PC-9 (cell line): Measurements from ENCODE around the gene PIK3R5.

Experiments used
- EZH2 ChIP-seq: fragments of 200-600 bp; sonication (generic); IDR thresholded peaks from 2 replicates; pipeline ENCODE4 v1.8.0; 2017; ENCODE audit warnings: antibody characterized with exemption, low read depth
- TF ChIP-seq, protein P1 (sequence below): fragments of 200-600 bp; sonication (generic); conservative IDR thresholded peaks from 2 replicates; pipeline ENCODE4 v1.6.1; 2017; ENCODE audit warnings: mixed run types, antibody characterized with exemption, mild to moderate bottlenecking, moderate library complexity

DNA sequence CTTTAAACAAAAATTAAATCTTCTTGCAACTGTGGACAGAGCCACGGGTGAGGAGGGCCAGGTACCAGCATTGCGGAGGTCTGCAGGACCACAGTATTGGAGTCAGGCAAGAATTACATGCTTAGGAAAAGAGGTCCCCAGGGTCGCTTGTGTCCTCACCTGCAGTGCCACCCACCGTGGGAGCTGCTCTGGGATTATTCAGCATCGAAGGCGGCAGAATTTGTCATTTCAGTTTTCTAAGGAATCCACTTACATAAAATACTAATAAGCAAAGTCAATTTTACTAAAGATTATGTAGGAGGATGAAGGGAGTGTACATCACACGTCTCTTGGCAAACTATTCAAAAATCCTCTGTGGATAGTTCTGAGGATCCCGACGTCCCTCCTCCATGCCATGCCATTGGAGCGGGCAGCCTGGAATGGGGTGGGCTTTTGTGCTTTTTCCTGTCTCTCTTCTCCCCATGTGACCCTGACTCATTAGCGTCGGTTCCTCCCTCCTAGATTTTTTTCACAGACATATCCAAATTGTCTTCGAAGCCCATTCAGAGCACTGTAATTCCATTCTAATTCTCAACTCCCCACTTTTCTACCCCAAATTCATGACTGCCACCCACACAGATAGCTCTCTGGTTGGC lies 95.0 kb downstream of the PIK3R5 start:
- TF ChIP-seq, protein P1, sequence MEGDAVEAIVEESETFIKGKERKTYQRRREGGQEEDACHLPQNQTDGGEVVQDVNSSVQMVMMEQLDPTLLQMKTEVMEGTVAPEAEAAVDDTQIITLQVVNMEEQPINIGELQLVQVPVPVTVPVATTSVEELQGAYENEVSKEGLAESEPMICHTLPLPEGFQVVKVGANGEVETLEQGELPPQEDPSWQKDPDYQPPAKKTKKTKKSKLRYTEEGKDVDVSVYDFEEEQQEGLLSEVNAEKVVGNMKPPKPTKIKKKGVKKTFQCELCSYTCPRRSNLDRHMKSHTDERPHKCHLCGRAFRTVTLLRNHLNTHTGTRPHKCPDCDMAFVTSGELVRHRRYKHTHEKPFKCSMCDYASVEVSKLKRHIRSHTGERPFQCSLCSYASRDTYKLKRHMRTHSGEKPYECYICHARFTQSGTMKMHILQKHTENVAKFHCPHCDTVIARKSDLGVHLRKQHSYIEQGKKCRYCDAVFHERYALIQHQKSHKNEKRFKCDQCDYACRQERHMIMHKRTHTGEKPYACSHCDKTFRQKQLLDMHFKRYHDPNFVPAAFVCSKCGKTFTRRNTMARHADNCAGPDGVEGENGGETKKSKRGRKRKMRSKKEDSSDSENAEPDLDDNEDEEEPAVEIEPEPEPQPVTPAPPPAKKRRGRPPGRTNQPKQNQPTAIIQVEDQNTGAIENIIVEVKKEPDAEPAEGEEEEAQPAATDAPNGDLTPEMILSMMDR: no peak
- no peak for TF ChIP-seq EZH2
